ENCODE results near the gene CELA3B.
"Not testable (repeated sequence)": the region's sequence is repeated elsewhere in the genome, so short reads cannot be mapped to it uniquely, and the experiment has no call there.

The CELA3B gene

DNA sequence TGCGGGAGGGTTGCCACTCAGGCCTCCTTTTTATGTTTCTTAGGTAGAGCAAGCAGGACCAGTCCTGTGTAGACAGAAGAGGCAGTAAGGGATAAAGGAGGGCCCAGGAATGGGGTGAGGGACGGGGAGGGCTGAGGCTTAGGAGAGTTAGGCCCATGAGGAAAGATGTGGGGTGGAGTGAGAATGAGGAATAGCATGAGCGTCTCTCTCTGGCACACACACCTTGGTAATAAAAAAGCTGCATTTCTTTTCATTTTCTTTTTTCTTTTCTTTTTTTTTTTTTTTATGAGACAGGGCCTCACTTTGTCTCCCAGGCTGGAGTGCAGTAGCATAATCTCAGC is 32.1 kb upstream of the CELA3B start:
- no peak for DNase-seq

DNA sequence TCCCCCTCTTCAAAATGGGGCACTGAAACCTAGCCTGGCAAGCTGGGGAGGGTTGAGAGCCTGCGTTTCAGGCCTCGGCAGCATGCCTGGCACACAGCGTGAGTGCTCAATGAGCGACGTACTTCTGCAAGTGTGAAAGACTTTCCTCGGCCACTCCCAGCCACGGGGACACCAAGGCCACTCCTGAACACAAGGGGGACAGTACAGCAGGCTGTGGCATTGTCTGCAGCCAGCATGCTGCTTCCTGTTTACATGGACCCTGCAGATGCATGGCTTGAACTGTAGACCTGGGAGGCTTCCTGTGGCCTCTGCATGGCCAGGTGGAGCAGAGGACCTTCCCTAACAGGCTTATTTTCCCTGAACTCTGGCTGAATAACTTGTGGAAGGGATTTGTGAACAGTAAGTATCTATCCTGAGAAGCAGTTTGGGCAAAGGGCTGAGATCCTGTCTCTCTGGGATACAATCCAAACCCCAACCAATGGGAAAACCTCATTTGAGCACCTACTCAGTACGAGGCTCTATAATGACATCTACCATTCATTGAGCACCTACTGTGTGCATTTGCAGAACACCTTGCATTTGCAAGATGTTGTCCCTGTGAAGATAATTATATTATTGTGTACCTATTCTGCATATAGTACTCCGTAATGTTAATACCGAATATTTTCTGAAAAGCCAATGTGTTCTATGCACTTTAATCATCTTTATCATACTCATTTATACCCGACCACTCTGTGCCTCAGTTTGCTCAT is 29.8 kb upstream of the CELA3B start:
- no peak for DNase-seq

DNA sequence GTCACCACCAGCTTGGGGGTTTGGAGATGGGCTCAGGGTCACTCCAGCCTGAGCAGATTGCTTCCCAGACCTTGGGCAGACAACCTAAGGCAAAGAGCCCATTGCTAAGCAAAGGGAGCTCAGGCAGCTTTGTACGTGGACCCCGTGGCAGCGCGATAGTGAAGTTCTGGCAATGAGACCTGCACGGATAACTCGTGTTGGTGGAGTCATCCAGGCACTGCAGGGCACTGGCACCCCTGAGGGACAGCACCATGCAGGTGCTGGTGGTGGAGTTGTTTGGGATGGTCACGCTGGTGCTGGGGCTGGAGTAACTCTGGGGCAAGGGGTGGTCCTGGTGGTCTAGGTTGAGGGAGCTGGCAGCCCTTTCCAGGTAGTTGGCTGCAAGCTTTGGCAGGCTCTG is 26.1 kb upstream of the CELA3B start:
- no peak for DNase-seq

DNA sequence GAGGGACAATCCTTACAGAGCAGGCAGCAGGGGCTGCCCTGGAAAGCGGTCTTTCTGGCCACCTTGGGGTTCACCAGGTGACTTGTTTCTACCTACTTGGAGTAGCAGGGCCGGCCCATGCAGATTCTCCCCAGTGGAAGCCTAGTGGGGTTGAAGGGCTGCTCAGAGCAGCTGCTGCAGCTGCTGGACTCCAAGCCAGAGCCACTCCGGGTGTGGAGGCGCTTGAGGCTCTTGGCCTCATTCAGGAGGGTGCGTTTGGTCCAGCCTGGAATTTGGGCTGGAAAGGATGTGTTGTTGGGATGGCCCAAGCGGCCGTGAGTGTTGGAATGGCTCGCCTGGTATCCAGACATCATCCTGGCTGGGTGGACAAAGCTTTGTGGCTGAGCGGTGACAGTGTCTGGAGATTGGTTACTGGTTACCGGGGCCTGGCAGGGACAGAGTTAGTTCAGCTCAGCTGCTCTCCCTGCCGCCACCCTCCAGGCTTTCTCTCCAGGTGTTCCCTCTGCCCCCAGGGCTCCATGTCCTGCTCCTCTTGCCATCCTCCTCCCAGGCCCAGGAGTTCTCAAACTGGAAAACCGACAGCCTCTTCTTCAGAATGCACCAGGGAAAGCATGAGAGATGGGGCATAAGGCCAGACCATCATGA is 25.5 kb upstream of the CELA3B start:
- DNase-seq, result no peak

DNA sequence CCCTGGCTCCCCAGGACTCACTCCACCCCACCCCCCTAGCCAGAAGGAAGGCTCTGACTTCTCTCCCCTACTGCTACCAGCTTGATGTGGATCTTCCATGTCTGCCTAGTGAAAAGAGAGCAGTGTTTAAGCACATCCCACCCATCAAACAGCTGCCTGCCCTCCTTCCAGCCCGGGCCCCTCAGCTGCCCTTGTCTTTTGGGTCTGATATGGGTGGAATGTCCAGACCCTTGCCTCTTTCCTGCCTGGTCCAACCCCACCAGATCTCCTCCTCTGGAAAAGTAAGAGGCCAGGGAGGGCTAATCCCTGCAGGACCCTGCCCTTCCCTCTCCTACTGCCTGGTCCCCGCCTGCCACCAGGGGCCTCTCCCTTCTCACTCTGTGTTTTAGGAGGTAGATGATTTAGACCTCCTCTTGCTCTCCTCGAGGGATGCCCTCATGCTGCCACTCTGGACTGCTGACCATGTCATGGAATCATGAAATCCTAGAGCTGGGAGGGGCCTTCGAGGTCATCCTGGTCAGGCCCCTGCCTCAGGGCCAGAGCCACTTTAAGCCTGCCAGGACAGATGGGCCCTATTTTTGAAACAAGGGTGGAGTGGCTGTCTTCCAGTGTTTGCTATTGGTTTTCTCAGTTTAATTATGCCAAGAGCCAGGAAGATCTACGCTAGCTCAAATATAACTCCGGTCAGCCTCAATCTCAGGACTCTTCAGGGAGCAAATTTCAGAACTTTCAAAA is 23.9 kb upstream of the CELA3B start:
- DNase-seq, result no peak

DNA sequence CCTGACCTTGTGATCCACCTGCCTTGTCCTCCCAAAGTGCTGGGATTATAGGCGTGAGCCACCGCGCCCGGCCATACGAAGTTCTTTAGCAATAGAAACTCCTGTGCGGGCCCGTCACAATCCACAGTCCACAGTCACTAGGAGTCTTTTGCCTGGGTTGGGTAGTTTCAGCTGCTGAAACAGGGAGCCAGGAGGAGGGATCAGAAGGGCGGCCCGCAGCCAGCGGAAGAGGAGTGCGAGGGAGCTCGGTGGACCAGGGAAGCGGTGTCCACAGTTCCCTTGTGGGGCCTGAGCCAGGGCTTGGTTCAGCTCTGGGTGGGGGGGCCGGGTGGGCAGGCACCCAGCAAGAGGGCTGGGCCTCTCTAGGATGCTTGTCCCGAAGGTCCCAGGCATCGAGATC is 21.8 kb upstream of the CELA3B start:
- DNase-seq, result no peak

DNA sequence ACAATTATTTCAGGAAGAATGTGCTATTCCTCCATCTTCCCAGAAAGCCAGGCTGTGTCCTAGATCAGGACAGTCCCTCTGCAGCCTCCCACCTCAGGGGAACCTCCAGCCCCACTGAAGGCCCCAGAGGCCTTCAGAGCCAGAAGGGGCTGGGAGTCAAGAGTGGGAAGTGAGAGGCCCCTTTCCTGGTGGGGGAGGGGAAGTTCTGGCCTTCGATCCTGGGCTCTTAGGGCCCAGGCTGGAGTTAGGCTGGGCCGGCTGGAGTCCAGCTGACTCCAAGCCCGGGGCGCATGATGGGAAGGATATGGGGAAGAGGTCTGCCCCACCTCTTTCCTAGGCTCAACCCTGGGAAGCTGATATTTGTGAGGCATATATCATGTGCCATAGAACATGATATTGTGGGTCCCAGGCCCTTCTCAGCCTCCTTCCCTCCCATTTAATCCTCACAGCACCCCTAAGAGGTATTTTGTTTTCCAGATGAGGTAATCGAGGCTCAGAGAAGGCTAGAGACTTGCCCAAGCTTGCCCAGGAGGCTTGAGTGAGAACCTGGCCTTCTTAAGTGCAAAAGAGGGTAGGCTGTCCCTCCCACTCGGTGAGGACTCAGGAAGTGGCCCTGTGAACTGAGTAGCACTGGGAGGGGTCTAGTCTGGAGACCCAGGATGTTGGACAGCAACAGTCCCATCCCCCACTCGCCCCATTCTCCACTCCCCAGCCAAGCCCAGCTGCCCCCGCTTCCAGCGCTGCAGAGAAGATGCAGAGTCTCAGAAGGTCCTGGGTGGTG is 21.1 kb upstream of the CELA3B start:
- no peak for DNase-seq

DNA sequence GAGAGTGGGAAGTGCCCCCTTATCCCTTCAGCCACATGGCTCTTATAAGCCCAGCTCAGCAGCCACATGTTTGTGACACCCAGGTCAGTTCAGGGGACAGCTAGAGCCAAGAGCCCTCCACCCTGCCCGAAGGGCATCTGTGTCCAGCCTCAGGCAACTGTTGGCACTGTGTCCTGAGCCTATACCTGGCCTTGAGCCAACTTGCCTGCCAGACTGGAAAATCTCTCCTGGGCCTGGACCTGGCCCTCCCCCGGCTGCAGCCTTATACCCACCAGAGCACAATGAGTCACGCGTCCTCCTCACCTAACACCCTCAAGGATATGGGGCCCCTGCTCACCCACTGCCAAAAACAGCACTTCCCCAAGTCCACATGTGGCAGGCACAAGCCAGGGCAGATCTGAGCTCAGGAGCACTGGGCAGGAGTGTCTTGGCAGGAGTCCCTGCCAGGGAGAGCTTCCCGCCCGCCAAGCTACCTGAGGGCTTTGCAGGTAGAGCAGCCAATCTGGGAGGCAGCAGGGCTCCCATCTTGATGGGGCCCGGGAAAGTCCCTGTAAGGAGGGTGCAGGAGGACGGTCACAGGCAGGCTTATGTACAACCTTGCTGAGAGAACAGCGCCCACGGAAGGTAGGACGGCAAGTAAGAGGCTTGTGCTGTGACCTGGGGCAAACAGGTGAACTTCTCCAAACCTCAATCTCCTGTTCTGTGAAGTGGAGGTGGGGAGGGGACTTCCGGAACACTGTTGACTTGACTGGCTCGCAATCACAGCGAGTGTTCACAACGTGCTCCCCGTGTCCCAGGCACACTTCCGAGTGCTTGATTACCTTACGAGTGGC is 19.9 kb upstream of the CELA3B start:
- DNase-seq, result peak; percentile 25

DNA sequence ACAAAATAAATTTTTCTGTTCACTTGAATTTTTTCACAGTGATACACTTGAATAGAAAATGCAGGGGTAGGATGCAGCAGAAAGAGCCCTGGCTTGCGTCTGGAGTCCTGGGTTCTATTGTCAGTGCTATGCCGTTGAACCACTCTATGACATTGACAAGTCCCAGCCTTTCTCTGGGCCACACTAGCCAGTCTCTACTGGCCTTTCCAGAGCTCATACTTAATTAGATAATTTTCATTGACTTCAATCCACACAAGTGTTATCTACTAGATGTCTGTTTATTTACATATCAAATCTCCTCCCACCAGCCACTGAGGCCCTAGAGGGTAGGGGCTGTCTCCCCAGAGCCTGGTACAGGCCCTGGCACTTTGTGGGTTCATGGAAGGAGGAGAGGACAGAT is 15.5 kb upstream of the CELA3B start:
- DNase-seq, result no peak

DNA sequence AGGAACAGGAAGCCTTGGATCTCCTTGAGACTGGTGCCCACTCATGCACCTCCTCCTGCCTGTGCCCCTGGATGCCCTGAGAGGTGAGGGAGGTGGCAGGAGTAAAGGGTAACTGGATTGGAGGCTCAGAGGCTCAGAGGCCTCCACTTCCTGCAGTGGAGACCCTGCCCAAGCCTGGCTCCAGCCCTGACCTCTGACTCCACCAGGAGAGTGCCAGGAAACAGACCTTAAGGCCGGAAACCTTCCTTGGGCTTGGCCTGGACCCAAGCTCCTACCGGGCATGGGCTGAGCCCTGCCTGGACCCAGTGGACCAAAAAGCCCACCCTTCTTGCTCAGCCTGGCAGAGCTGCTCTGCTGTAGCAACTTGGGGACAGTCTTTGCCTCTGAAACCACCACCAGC is 15.0 kb upstream of the CELA3B start:
- no peak for DNase-seq

DNA sequence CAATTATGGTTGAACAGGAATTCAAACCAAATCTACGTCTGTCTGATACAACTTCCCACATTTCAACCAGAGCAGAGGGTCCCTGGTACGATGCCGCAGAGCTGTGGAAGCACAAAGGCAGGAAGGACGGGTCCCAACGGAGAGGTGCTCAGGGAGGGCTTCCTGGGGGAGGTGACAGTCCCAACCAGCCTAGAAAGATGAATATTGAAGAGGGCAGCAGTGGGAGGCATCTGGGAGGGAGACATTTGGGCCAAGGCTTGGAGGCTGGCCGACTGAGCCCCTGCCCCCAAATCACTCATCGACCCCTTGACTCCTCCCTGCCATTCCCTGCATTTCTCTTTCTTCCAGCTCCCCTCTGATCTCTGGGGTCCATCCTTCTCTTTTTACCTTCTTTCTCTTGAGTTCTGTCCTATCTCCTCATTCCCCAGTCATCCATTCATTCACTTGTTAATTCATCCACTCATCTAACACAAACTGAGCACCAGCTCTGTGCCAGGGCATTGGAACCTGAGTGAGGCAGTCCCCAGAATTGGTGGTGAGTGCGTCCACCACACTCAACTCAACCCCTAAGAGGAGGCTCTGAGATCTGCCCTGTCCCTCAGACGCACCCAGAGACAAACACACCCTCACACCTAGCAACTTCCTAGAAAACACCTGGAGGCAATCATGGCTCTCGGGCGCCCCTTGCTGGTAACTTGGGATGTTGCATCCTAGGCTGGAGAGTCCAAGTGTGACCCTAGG is 13.2 kb upstream of the CELA3B start:
- DNase-seq, result peak; percentile 74

DNA sequence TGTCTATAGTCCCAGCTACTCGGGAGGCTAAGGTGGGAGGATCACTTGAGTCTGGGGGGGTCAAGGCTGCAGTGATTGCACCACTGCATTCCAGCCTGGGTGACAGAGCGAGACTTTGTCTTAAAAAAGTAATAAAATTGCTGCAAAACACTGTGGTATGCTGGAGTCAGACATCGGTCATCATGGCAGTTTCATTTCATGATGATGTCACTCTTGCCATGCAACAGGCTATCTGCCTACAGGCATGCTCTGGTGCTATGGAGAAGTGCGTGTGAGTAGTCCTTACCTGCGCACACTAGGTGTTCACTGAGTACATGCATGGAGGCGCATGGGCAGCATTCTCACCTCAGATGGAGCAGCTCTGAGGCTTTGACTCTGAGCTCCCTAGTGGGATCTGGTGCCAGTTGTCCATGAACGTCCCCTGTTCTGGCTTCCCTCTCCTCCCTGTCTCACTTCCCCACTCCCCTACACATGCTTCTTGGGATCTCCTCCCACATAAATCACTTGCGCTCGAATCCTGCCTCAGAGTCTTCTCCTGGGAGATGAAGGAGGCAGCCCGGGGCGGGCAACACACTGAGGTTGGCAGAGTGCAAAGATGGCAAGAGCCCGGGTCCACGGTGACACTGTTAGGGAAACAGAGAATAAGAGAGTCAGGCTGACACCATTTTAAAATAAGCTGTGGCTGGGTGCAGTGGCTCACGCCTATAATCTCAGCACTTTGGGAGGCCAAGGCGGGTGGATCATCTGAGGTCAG is 10.4 kb upstream of the CELA3B start:
- DNase-seq, result no peak

DNA sequence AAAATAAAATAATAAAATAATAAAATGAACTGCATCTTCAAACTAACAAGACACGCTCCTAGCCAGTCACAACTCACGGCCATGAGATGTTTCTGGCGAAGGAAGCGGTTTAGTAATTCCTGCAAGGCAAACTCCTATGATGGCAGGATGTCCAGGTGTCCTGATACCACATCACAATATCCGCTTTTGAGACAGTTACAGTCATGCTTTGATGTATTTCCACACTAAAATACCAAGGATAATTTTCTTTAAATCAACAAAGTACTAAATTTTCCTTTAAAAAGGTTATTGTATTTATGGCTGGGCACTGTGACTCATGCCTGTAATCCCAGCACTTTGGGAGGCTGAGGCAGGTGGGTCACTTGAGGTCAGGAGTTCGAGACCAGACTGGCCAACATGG is 9.6 kb upstream of the CELA3B start:
- not testable (repeated sequence) for DNase-seq

DNA sequence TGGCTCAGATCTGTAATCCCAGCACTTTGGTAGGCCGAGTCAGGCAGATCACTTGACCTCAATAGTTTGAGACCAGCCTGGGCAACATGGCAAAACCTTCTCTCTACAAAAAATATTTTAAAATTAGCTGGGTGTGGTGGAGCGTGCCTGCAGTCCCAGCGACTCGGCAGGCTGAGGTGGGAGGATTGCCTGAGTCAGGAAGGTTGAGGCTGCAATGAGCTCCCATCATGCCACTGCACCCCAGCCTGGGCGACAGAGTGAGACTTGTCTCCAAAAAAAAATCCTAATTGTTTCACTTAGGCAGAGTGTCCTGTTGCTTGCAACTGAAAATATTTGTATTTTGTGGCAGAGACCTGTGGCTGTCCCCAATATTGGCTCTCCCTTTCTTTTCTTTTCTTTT is 7.8 kb upstream of the CELA3B start:
- DNase-seq, result not testable (repeated sequence)

DNA sequence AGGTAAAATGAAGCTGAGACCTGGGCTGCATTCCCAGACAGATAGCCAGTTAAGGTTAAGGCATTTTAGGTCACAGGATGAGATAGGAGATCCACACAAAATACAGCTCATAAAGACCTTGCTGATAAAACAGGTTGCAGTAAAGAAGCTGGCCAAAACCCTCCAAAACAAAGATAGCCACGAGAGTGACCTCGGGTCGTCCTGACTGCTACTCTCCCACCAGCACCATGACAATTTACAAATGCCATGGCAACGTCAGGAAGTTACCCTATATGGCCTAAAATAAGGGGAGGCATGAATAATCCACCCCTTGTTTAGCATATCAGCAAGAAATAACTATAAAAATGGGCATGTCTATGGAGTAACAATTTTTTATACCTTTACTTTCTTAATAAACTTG is 6.3 kb upstream of the CELA3B start:
- not testable (repeated sequence) for DNase-seq

DNA sequence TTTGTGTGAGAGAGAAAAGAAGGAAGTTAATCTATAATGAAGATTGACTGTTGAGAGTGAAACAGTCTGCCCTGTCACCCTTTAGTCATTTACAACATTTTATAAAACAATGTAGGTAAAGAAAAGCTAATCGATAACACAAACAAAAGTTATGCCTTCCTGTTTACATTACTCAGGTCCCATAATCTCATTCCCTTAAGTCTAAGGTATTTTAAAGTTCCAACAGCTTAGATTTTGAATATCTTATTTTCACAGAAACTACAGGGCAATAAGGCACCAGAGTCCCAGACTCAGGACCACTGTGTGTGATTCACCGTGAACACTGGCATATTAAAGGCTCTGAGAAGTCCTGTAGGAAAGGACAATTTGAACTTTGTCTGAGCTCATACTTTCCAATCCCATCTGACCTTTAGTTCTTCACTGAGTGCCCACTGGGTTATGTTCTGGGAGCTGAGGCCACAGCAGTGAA is 3.8 kb upstream of the CELA3B start:
- not testable (repeated sequence) for DNase-seq

DNA sequence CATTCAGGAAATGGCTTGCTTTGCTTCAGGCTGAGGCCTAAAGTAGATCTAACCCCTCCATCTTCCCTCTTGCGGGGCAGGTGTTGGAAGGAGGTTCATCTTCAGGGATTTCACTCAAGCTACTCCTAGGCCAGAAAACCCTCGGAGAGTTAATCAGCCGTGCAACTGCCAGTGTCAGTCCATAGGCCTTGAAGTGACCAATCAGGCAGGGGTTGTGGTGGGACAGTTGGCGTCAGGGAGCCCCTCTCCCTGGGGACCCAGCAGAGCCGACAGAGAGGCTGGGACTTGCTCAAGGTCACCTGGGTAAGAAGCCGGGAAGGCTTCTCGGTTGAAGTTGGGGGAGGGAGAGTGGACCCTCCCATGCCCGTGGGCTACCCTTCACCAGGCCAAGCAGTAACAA is 2.9 kb upstream of the CELA3B start:
- DNase-seq, result not testable (repeated sequence)

DNA sequence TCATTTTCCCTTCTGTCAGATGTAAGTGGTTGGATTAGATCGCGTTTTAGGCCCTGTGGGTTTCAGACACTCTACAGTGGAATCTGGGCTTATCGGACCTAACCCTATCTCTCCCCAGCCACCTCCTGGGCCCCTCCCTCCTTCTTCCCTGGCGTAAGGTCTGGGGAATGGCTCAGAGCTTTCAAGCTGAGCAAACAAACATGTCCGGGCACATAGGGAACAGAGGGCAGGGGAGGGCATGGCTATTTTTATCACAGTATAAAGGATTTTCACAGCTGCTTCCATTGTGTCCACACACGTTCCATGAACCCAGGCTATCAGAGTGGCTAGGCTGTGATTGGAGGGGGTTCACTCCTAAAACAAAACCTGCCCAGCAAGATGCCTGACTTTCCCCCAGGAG is 2.1 kb upstream of the CELA3B start:
- DNase-seq, result not testable (repeated sequence)

DNA sequence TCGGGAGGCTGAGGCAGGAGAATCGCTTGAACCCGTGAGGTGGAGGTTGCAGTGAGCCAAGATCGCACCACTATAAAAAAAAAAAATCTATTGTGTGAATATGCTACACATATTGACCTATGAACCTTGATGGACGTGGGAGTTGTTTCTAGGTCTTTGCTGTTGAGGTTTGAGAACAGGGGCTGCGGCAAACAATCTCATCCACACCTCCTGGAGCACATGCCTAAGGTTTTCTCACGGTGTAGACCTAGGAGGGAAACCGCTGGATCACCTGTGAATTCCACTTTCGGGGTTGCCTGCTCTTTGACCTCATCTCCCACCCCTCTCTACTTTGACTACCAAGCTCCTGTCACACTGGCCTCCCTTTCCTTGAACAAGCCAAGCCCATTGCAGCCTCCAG is 1.5 kb upstream of the CELA3B start:
- not testable (repeated sequence) for DNase-seq

DNA sequence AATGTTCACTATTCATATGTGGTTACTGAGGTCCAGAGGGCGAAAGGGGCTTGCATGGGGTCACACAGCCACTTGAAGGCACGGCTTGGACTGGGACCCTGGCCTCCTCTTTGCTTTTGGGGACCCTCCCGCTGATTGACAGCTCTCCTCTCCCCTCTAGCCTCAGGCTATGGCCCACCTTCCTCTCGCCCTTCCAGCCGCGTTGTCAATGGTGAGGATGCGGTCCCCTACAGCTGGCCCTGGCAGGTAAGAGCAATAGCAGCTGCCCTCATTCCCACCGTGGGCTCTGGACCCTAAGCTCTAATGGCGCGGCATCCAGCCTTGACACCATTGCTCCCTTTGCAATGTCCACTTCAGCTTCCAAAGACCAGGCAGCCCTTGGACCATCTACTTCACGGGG is 1.4 kb downstream of the CELA3B start:
- not testable (repeated sequence) for DNase-seq

All from effector CD8-positive, alpha-beta T cell (primary cell).